ENCODE measurements around the gene TFAM.

The TFAM gene

GRCh38 chr10:58436071-58436470 lies 50.9 kb downstream of the TFAM start:
- peak; percentile 4 for DNase-seq

- DNase-seq = no peak
Observed at GRCh38 chr10:58438340-58438871, 53.2 kb downstream of the TFAM start.

GRCh38 chr10:58438986-58439385 lies 53.8 kb downstream of the TFAM start:
- no peak for DNase-seq

- no peak for DNase-seq
Observed at GRCh38 chr10:58439632-58440364, 54.6 kb downstream of the TFAM start.

- no peak for DNase-seq
Observed at GRCh38 chr10:58440484-58440883, 55.3 kb downstream of the TFAM start.

- DNase-seq = no peak
Observed at GRCh38 chr10:58444321-58444720, 59.1 kb downstream of the TFAM start.

GRCh38 chr10:58444876-58445275 lies 59.7 kb downstream of the TFAM start:
- no peak for DNase-seq

GRCh38 chr10:58448121-58448935 lies 63.1 kb downstream of the TFAM start:
- no peak for DNase-seq
